Panc1 (cell line): ENCODE data around the gene ZNF652. TPM values are rescaled to one million over a fixed set of nuclear protein-coding genes. Genes with fewer than 3 reads are reported as not detected.

Experiments
- ATAC-seq: fragments of 200-7000 bp; cut with Tn5 transposase; 2 replicates; pipeline ENCODE4 v1.9.1; 2020; ENCODE audit warnings: mild to moderate bottlenecking, moderate library complexity
- BruUV-seq: library from RNA; stranded (reverse); fragments of 400-500 nt; replicated peaks from 2 replicates; lab custom pipeline; 2021; lab: Mats Ljungman, UMichigan
- CTCF ChIA-PET: fragments of 300-600 bp; sonication (Branson Sonifier 250); formaldehyde crosslinking; loops from one replicate; lab custom pipeline; 2022; ENCODE audit warnings: antibody characterized with exemption; lab: Charles Lee
- POLR2A ChIA-PET: fragments of 300-600 bp; sonication (Branson Sonifier 250); formaldehyde crosslinking; loops from one replicate; lab custom pipeline; 2022; ENCODE audit warnings: antibody characterized with exemption; lab: Charles Lee
- DNase-seq: peaks from one replicate; pipeline ENCODE4 v3.0.0-alpha.2; 2010; ENCODE audit warnings: low read depth, low spot score
- H3K27ac ChIP-seq: 2 replicates; pipeline ENCODE4 v1.5.1; 2011; ENCODE audit warnings: mild to moderate bottlenecking, low read length, inconsistent platforms
- H3K27me3 ChIP-seq: fragments of 200-500 bp; sonication (Bioruptor generic); 2 replicates; pipeline ENCODE4 v1.6.0; 2014; ENCODE audit warnings: low read length, inconsistent platforms; ENCODE audit not compliant: control insufficient read depth, insufficient read depth
- H3K36me3 ChIP-seq: fragments of 200-500 bp; sonication (Bioruptor generic); 2 replicates; pipeline ENCODE4 v1.5.1; 2014; ENCODE audit warnings: inconsistent platforms, mild to moderate bottlenecking, low read length, moderate library complexity; ENCODE audit not compliant: control insufficient read depth, insufficient read depth
- H3K4me1 ChIP-seq: 2 replicates; pipeline ENCODE4 v1.5.1; 2011; ENCODE audit warnings: inconsistent platforms, mild to moderate bottlenecking, low read length, moderate library complexity; ENCODE audit not compliant: control insufficient read depth, insufficient read depth
- H3K4me3 ChIP-seq, 2 experiments: 2 replicates each; pipeline ENCODE4 v1.5.1; 2011 to 2012; ENCODE audit warnings: low read depth in 2 of 2, low read length in 2 of 2, mild to moderate bottlenecking in 2 of 2, inconsistent platforms in 1 of 2, moderate library complexity in 1 of 2
- H3K9me3 ChIP-seq: fragments of 200-500 bp; sonication (Bioruptor generic); 2 replicates; pipeline ENCODE4 v1.5.1; 2014; ENCODE audit warnings: low read depth, mild to moderate bottlenecking, inconsistent platforms, low read length, moderate library complexity; ENCODE audit not compliant: control insufficient read depth, insufficient read depth
- CTCF ChIP-seq: fragments of 450-650 bp; IDR thresholded peaks from 2 replicates; pipeline ENCODE4 v1.5.1; 2017; ENCODE audit warnings: mild to moderate bottlenecking
- POLR2AphosphoS5 ChIP-seq: IDR thresholded peaks from 2 replicates; pipeline ENCODE4 v1.6.1; 2012; ENCODE audit warnings: mild to moderate bottlenecking, low read depth, low read length, moderate library complexity
- REST ChIP-seq, 2 experiments: IDR thresholded peaks; 2 replicates each; pipeline ENCODE4 v1.6.1; 2011 to 2012; ENCODE audit warnings: low read depth in 2 of 2, control low read depth in 1 of 2, low read length in 1 of 2, mild to moderate bottlenecking in 1 of 2, moderate library complexity in 1 of 2; ENCODE audit not compliant: insufficient read depth in 1 of 2
- SIN3A ChIP-seq: IDR thresholded peaks from 2 replicates; pipeline ENCODE4 v1.6.1; 2012; ENCODE audit warnings: low read depth, mild to moderate bottlenecking, low read length, moderate library complexity, borderline replicate concordance; ENCODE audit not compliant: insufficient read depth
- TCF7L2 ChIP-seq: IDR thresholded peaks from 2 replicates; pipeline ENCODE4 v1.6.1; 2011; ENCODE audit warnings: mild to moderate bottlenecking, low read depth, low read length, inconsistent platforms
- in situ Hi-C: cut with HindIII; loops from 2 replicates; pipeline ENCODE4 v1.10.0; 2016; ENCODE audit warnings: low sequenced_read_pairs, low pct_unique_long_range_greater_than_20kb
- intact Hi-C: fragments of 100-400 bp; cut with micrococcal nuclease; formaldehyde crosslinking; loops from one replicate; pipeline ENCODE4 v1.10.0; 2022; ENCODE audit not compliant: unreplicated experiment
- total RNA-seq: library from RNA; stranded (reverse); gene quantifications from one replicate; pipeline ENCODE4 v1.2.1, GENCODE V29; 2021; ENCODE audit not compliant: unreplicated experiment

ZNF652 gene
- total RNA-seq, 1 experiment from 2014 or later, result 42.4 TPM

GRCh38 chr17:49407981-49408501 is 46.0 kb upstream of the ZNF652 start:
- ATAC-seq (peak; percentile 94), DNase-seq (peak; percentile 36)
- in situ Hi-C loops, result no loop called here
- ChIA-PET CTCF (interaction anchor here (0.5 to 1.7 kb wide), 5 partner anchors 40 to 148 kb away, joined by 3 to 7 read pairs (median 4); no protein-coding TSS in a partner anchor), POLR2A (interaction anchor here (0.6 kb wide), 1 partner anchor 152 kb away, joined by 3 read pairs; no protein-coding TSS in a partner anchor)
- intact Hi-C loops, result loop anchor here (2.0 kb wide), 1 partner anchor 149 kb away; no protein-coding TSS in a partner anchor
- H3K36me3 ChIP-seq, result peaks cover 40% of the 10 kb centered on the region
- H3K4me3 ChIP-seq, result no peak overlapping the region
- H3K27ac ChIP-seq, result no peak overlapping the region
- no peaks in the 10 kb centered on the region for H3K27me3 ChIP-seq
- TF ChIP-seq CTCF, result peak; percentile 95
- no peak for TF ChIP-seq POLR2AphosphoS5
- no peak for TF ChIP-seq SIN3A
- no peak for TF ChIP-seq REST (IDR thresholded peaks at IDR 0.05; ENCODE audit: insufficient read depth in 1 of 2, low read depth in 2 of 2, low read length in 1 of 2)
- no peak for TF ChIP-seq TCF7L2
- 0 out of 2 replicates have a peak, but pooled peaks cover 4% of the 10 kb centered on the region for H3K4me1 ChIP-seq
- BruUV-seq, result no TSS peak
- no peaks in the 10 kb centered on the region for H3K9me3 ChIP-seq

DNA sequence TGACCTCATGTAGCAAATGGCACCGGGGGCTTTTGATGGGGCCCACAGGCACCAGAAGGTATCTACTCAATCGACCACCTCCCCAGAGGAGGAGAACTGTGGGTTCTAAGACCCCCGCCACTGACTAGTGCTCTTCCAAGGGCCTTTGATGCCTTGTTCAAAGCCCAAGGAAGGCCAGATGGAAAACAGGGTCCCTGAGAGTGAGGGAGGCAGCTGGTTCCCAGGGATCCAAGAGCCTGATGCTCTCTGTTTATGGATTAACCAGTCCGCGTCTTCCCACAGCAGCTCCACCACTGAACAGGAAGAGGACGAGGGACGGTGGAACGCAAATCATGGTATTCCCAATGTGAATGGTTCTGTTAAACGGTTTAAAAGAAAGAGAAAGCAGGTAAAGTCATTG is 45.0 kb upstream of the ZNF652 start:
- Histone ChIP-seq H3K36me3 (peaks cover 39% of the 10 kb centered on the region), H3K27me3 (no peaks in the 10 kb centered on the region), H3K27ac (no peak overlapping the region), H3K9me3 (no peaks in the 10 kb centered on the region), H3K4me3 (no peak overlapping the region), H3K4me1 (0 out of 2 replicates have a peak, but pooled peaks cover 4% of the 10 kb centered on the region)
- no TSS peak for BruUV-seq
- ChIA-PET CTCF (interaction anchor here (1.7 kb wide), 1 partner anchor 149 kb away, joined by 6 read pairs; no protein-coding TSS in a partner anchor), POLR2A (interaction anchor here (0.6 kb wide), 1 partner anchor 151 kb away, joined by 3 read pairs; no protein-coding TSS in a partner anchor)
- intact Hi-C loops, result loop anchor here (2.0 kb wide), 1 partner anchor 150 kb away; no protein-coding TSS in a partner anchor
- DNase-seq (no peak), ATAC-seq (no peak)
- in situ Hi-C loops, result no loop called here
- no peak for TF ChIP-seq CTCF
- no peak for TF ChIP-seq SIN3A
- TF ChIP-seq TCF7L2, result no peak
- TF ChIP-seq POLR2AphosphoS5, result no peak
- TF ChIP-seq REST (IDR thresholded peaks at IDR 0.05; ENCODE audit: insufficient read depth in 1 of 2, low read depth in 2 of 2, low read length in 1 of 2), result no peak
